ENCODE results near the gene ATP8B2.
A peak's percentile ranks its signal among the peaks of the same experiment; 100 is the strongest.

DNA sequence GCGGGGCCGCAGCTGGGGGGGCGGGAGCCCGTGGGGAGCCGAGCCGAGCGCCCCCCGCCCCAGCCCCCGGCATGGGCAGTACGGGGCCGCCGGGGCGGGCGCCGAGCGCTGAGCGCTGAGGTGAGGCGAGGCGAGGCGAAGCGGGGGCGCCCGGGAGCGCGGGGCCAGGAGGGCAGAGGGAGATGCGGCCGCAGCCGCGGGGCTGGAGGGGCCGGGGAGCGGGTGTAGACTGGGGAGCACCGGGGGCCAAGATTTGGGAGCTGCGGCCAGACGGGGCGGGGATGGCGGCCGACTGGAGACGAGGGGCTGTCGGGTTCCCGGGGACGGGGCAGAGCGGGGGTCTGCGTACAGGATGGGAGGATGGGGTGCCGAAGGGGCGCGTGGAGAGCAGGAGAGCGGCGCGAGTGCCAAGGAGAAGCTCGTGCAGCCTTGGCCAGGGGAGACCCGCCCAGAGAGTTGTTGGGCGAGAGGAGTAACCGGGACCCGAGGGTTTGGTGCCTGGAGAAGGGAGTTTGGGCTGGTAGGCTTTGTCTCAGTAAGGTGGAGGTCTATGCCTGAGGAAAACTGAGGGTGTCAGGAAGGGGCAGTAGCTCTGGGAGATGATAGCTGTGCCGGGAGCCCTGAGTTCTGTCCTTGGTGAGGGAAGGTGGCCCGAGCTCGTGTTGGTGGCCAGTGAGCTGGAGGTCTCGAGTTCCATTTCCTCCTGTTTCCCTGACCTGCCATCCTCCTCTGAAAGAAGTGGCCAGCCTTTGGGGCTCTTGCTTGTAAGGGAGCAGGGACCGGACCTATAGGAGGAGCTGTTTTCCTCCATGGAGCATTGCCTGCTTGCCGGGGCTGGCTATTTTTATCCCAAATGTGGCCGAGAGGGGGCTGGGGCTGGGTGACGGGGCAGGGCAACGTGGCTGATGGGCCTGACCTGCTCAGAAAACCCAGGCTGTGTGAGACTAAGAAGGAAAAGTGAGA lies 539 bp downstream of the ATP8B2 start:
- no peak for TF ChIP-seq HDGF (IDR thresholded peaks at IDR 0.05; ENCODE audit: borderline replicate concordance)
- TF ChIP-seq FOXA1 (IDR thresholded peaks at IDR 0.05): no peak
- no peak for TF ChIP-seq BHLHE40 (IDR thresholded peaks at IDR 0.05; ENCODE audit: borderline replicate concordance)
- no peak for TF ChIP-seq TARDBP (IDR thresholded peaks at IDR 0.05)
- TF ChIP-seq FOXM1 (IDR thresholded peaks at IDR 0.05; ENCODE audit: borderline replicate concordance): peak; percentile 68; the same call in 1 of the 2 replicates
- no peak for TF ChIP-seq FOXK2 (IDR thresholded peaks at IDR 0.05)
- no peak for TF ChIP-seq ELF4 (IDR thresholded peaks at IDR 0.05)
- TF ChIP-seq SP1 (IDR thresholded peaks at IDR 0.05): no peak
- no peak for TF ChIP-seq ZNF384 (IDR thresholded peaks at IDR 0.05)
- no peak for TF ChIP-seq SUZ12 (IDR thresholded peaks at IDR 0.05)
